ENCODE data around the gene SLC12A3. TPM values are rescaled to one million over a fixed set of nuclear protein-coding genes. Genes with fewer than 3 reads are reported as not detected.

Gene SLC12A3
- total RNA-seq, 4 donors from 2014 or later: not detected

DNA sequence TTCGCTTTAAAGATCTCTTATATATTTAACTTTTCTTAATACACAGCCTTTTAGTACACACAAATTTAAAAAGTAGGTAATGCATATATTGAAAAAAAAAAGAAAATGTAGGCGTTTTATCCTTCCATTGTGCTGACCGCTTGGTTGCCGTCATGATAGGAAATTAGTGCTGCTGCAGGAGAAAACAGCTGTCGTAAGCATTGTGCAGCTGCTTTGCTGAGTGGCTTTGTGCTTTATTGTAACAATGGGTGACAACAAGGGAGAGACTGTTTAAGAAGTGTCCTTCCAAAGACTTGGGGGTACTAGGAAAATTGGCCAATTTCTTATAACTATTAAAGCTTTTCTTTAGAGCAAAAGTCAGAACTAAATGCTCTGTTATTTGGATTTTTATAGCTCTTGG lies 71.9 kb downstream of the SLC12A3 start:
- H3K27me3 ChIP-seq: no peaks in the 10 kb centered on the region
- H3K36me3 ChIP-seq: peaks cover 7 to 68% (median 31%) of the 10 kb centered on the region in 3 donors
- 55 to 68% methylated on average over 5 of the region's 5 CpGs for WGBS, 2 donors
- no peak for TF ChIP-seq EP300 (IDR thresholded peaks at IDR 0.05)
- no peak for TF ChIP-seq POLR2A (IDR thresholded peaks at IDR 0.05)
- TF ChIP-seq, protein P1, sequence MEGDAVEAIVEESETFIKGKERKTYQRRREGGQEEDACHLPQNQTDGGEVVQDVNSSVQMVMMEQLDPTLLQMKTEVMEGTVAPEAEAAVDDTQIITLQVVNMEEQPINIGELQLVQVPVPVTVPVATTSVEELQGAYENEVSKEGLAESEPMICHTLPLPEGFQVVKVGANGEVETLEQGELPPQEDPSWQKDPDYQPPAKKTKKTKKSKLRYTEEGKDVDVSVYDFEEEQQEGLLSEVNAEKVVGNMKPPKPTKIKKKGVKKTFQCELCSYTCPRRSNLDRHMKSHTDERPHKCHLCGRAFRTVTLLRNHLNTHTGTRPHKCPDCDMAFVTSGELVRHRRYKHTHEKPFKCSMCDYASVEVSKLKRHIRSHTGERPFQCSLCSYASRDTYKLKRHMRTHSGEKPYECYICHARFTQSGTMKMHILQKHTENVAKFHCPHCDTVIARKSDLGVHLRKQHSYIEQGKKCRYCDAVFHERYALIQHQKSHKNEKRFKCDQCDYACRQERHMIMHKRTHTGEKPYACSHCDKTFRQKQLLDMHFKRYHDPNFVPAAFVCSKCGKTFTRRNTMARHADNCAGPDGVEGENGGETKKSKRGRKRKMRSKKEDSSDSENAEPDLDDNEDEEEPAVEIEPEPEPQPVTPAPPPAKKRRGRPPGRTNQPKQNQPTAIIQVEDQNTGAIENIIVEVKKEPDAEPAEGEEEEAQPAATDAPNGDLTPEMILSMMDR (IDR thresholded peaks at IDR 0.05): no peak
- H3K4me1 ChIP-seq: peaks cover 0 to 83% (median 43%) of the 10 kb centered on the region in 4 donors
- H3K27ac ChIP-seq: peak overlapping the region in 1 of 4 donors; percentile 100
- DNase-seq (ENCODE audit: low spot score in 2 of 2): no peak
- no peaks in the 10 kb centered on the region for H3K9me3 ChIP-seq
- peak overlapping the region in 1 of 4 donors; percentile 3 for H3K4me3 ChIP-seq

DNA sequence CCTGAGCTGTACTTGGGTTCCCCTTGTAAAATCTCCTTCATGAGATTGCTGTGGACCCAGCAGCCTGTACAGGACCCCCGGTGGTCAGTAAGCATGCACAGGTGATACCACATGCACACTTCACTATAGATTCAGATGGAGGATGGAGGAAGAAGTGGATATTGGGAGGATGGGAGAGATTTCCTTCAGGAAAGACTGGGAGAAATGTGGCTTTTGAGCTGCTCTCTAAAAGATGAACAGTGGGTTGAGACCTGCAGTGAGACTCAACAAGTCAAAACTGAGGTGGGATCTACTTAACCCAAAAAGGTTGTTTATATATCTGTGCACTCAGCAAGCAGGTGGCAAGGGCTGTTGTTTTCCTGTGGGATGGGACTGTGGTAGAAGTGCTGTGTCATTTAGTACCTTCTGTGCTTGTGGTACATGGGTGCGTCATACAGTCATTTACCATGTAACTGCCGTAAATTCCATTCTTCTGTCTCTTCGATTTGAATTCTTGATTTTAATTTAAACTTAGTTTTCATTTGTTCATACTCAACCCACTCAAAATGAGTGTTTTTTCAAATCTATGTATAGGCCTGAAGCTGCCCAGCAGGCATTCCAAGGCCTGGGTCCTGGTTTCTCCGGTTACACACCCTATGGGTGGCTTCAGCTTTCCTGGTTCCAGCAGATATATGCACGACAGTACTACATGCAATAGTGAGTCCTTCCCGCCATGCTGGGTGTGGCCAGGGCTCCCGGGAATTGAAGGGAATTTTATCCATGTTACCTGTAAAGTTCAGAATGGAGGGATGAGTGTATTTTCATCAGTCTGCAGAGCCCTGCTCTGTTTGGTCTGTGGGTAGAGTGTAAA lies 73.9 kb downstream of the SLC12A3 start:
- peaks cover 0 to 91% (median 41%) of the 10 kb centered on the region in 4 donors for H3K4me1 ChIP-seq
- peaks cover 9 to 87% (median 47%) of the 10 kb centered on the region in 3 donors for H3K36me3 ChIP-seq
- peak overlapping the region in 1 of 4 donors; percentile 5 for H3K27ac ChIP-seq
- H3K9me3 ChIP-seq: no peaks in the 10 kb centered on the region
- H3K4me3 ChIP-seq: no peak overlapping the region
- TF ChIP-seq POLR2A (IDR thresholded peaks at IDR 0.05) (peak in 1 of 2 donors; percentile 9), EP300 (IDR thresholded peaks at IDR 0.05) (peak in 1 of 2 donors; percentile 18)
- TF ChIP-seq, protein P1 (IDR thresholded peaks at IDR 0.05): no peak
- H3K27me3 ChIP-seq: no peaks in the 10 kb centered on the region
- WGBS, 2 donors: 80 to 84% methylated on average over 8 of the region's 8 CpGs
- no peak for DNase-seq (ENCODE audit: low spot score in 2 of 2)

DNA sequence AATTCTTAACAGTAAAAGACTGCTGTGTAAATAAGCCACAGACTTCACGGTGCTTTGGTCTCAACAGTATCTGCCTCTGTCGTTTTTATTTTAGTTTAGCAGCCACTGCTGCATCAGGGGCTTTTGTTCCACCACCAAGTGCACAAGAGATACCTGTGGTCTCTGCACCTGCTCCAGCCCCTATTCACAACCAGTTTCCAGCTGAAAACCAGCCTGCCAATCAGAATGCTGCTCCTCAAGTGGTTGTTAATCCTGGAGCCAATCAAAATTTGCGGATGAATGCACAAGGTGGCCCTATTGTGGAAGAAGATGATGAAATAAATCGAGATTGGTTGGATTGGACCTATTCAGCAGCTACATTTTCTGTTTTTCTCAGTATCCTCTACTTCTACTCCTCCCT lies 74.8 kb downstream of the SLC12A3 start:
- no peak for TF ChIP-seq POLR2A (IDR thresholded peaks at IDR 0.05)
- TF ChIP-seq EP300 (IDR thresholded peaks at IDR 0.05): no peak
- TF ChIP-seq, protein P1 (IDR thresholded peaks at IDR 0.05): no peak
- Histone ChIP-seq H3K4me3 (no peak overlapping the region), H3K27me3 (no peaks in the 10 kb centered on the region), H3K4me1 (peaks cover 0 to 92% (median 35%) of the 10 kb centered on the region in 4 donors), H3K9me3 (no peaks in the 10 kb centered on the region), H3K36me3 (peaks cover 14 to 97% (median 56%) of the 10 kb centered on the region in 3 donors), H3K27ac (peak overlapping the region in 1 of 4 donors; percentile 23)
- 81 to 89% methylated on average over 4 of the region's 4 CpGs for WGBS, 2 donors
- DNase-seq (ENCODE audit: low spot score in 2 of 2): no peak

DNA sequence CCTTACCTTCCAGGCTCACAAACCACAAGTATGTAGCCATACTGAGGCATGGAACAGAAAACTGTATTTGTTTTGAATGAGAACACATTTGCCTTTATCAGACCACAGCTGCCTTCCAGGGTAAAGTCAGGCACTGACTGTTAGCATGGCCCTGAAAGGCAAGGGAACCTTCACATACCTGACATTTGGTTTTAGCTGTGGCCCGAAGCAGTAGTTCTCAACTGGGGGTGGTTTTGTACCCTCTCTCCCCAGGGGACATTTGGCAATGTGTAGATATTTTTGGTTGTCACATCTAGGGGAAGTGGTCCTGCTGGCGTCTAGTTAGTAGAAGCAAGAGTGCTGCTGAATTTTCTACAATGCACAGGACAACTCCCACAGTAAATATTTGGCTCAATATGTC lies 76.1 kb downstream of the SLC12A3 start:
- Histone ChIP-seq H3K9me3 (no peaks in the 10 kb centered on the region), H3K27ac (peak overlapping the region in 1 of 4 donors; percentile 29), H3K36me3 (peaks cover 14 to 99% (median 60%) of the 10 kb centered on the region in 3 donors), H3K4me1 (peaks cover 0 to 86% (median 23%) of the 10 kb centered on the region in 4 donors), H3K4me3 (no peak overlapping the region), H3K27me3 (no peaks in the 10 kb centered on the region)
- no peak for TF ChIP-seq POLR2A (IDR thresholded peaks at IDR 0.05)
- peak in 1 of 2 donors; percentile 15 for TF ChIP-seq EP300 (IDR thresholded peaks at IDR 0.05)
- no peak for DNase-seq (ENCODE audit: low spot score in 2 of 2)
- WGBS, 2 donors: 61 to 92% methylated on average over 2 of the region's 2 CpGs

DNA sequence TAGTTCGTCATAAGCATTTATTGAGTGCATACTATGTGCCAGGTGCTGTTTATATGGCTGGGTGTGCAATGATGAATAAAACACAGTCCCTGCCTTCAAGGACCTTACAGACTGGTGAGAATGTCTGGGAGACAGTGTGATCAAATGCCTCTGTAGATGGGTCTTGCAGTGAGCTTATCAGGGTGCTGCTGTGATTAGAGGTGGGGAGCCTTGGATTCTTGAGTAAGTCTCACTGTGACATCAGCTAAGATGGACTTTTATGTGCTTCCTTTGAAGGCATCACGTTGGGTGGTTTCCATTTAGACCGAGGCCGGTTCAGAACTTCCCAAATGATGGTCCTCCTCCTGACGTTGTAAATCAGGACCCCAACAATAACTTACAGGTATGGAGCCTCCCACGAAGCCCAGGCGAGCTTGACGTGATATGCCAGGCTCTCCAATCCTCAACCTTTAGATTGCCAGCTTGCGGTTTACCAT lies 76.9 kb downstream of the SLC12A3 start:
- no peaks in the 10 kb centered on the region for H3K9me3 ChIP-seq
- H3K4me1 ChIP-seq: peaks cover 0 to 84% (median 15%) of the 10 kb centered on the region in 4 donors
- peaks cover 12 to 100% (median 55%) of the 10 kb centered on the region in 3 donors for H3K36me3 ChIP-seq
- TF ChIP-seq POLR2A (IDR thresholded peaks at IDR 0.05) (no peak), EP300 (IDR thresholded peaks at IDR 0.05) (no peak)
- TF ChIP-seq, protein P1 (IDR thresholded peaks at IDR 0.05): no peak
- no peak overlapping the region for H3K4me3 ChIP-seq
- WGBS, 2 donors: 85 to 88% methylated on average over 9 of the region's 9 CpGs
- DNase-seq (ENCODE audit: low spot score in 2 of 2): no peak
- no peak overlapping the region for H3K27ac ChIP-seq
- H3K27me3 ChIP-seq: no peaks in the 10 kb centered on the region
